Measurements from ENCODE around the gene SAFB. TPM values are rescaled to one million over a fixed set of nuclear protein-coding genes. Genes with fewer than 3 reads are reported as not detected.

The SAFB gene
- total and polyA plus RNA-seq, 2 of the 13 experiments (the other 11 are each of a cell fraction or from before 2014, with no cell fraction given): 21.0 to 28.4 TPM

GRCh38 chr19:5686647-5687359 is 63.9 kb downstream of the SAFB start (continued):
- TF ChIP-seq PRMT3 (CRISPR knock-in tag; IDR thresholded peaks at IDR 0.05; ENCODE audit: borderline replicate concordance, low read depth) (no peak), ZNF292 (CRISPR knock-in tag; IDR thresholded peaks at IDR 0.05; ENCODE audit: borderline replicate concordance, low read depth) (no peak), DMTF1 (CRISPR knock-in tag; IDR thresholded peaks at IDR 0.05) (no peak), PITX1 (CRISPR knock-in tag; IDR thresholded peaks at IDR 0.05) (no peak), SRSF9 (IDR thresholded peaks at IDR 0.05; ENCODE audit: borderline replicate concordance, insufficient read depth, low read depth, low read length, poor library complexity, severe bottlenecking) (no peak), ZNF549 (CRISPR knock-in tag; IDR thresholded peaks at IDR 0.05) (no peak), MATR3 (CRISPR knock-in tag; IDR thresholded peaks at IDR 0.05) (no peak), TERF1 (CRISPR knock-in tag; IDR thresholded peaks at IDR 0.05) (no peak), HNF4G (IDR thresholded peaks at IDR 0.05; ENCODE audit: borderline replicate concordance, low read depth, low read length) (no peak), HNF4G (CRISPR knock-in tag; IDR thresholded peaks at IDR 0.05; ENCODE audit: borderline replicate concordance, low read depth) (no peak), FOSL2 (CRISPR knock-in tag; IDR thresholded peaks at IDR 0.05) (no peak; the same call in 1 of the 2 replicates), SMC3 (IDR thresholded peaks at IDR 0.05; ENCODE audit: low read length) (no peak), ZNF235 (CRISPR knock-in tag; IDR thresholded peaks at IDR 0.05; ENCODE audit: borderline replicate concordance) (no peak), POLR2A (IDR thresholded peaks at IDR 0.05; ENCODE audit: insufficient read depth in 1 of 2, low read depth in 2 of 2, low read length in 2 of 2) (peak; percentile 32 to 65; a peak in 2 of 4 replicates), RFXAP (CRISPR knock-in tag; IDR thresholded peaks at IDR 0.05; ENCODE audit: borderline replicate concordance) (0 out of 2 replicates have a peak, but pooled peaks have one; percentile 28), EEA1 (CRISPR knock-in tag; IDR thresholded peaks at IDR 0.05; ENCODE audit: borderline replicate concordance) (no peak), CENPBD1 (CRISPR knock-in tag; IDR thresholded peaks at IDR 0.05; ENCODE audit: borderline replicate concordance, low read depth) (no peak), ZFP36L2 (CRISPR knock-in tag; IDR thresholded peaks at IDR 0.05) (no peak)
- TF ChIP-seq, protein P1, sequence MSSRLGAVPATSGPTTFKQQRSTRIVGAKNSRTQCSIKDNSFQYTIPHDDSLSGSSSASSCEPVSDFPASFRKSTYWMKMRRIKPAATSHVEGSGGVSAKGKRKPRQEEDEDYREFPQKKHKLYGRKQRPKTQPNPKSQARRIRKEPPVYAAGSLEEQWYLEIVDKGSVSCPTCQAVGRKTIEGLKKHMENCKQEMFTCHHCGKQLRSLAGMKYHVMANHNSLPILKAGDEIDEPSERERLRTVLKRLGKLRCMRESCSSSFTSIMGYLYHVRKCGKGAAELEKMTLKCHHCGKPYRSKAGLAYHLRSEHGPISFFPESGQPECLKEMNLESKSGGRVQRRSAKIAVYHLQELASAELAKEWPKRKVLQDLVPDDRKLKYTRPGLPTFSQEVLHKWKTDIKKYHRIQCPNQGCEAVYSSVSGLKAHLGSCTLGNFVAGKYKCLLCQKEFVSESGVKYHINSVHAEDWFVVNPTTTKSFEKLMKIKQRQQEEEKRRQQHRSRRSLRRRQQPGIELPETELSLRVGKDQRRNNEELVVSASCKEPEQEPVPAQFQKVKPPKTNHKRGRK (CRISPR knock-in tag; IDR thresholded peaks at IDR 0.05): no peak
- TF ChIP-seq, protein P2, sequence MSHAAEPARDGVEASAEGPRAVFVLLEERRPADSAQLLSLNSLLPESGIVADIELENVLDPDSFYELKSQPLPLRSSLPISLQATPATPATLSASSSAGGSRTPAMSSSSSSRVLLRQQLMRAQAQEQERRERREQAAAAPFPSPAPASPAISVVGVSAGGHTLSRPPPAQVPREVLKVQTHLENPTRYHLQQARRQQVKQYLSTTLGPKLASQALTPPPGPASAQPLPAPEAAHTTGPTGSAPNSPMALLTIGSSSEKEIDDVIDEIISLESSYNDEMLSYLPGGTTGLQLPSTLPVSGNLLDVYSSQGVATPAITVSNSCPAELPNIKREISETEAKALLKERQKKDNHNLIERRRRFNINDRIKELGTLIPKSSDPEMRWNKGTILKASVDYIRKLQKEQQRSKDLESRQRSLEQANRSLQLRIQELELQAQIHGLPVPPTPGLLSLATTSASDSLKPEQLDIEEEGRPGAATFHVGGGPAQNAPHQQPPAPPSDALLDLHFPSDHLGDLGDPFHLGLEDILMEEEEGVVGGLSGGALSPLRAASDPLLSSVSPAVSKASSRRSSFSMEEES (CRISPR knock-in tag; IDR thresholded peaks at IDR 0.05): no peak
